GM18861 (cell line): ENCODE data around the gene MS4A10.

Experiments
- ATAC-seq: cut with Tn5 transposase; IDR thresholded peaks from one replicate; pipeline ENCODE4 v1.9.1; 2021; ENCODE audit not compliant: unreplicated experiment

MS4A10 gene

DNA sequence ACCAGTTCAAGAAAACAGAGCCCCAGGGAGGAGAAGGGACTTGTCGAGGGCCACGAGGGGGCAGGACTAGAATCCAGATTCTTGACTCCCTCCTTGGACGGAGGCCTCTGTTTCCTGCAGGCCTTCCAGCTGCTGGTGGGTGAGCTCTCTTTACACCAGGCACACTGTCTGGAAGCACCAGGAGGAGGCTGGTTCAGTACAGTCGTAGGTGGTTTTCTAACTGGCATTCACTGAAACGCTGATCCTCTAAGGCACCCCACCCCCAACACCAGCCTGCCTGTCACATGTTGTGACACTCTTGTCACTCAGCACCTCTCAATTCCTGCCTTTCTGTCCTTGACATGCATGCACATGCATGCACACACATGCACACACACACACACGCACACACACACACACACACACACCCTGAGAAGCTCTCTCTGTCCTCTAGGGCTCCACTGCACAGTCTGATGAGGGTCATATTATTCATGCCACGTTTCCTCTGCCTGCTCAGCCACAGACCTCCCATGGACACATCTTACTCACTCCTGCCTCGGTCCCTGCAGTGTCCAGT lies 751 bp downstream of the MS4A10 start:
- no peak for ATAC-seq

DNA sequence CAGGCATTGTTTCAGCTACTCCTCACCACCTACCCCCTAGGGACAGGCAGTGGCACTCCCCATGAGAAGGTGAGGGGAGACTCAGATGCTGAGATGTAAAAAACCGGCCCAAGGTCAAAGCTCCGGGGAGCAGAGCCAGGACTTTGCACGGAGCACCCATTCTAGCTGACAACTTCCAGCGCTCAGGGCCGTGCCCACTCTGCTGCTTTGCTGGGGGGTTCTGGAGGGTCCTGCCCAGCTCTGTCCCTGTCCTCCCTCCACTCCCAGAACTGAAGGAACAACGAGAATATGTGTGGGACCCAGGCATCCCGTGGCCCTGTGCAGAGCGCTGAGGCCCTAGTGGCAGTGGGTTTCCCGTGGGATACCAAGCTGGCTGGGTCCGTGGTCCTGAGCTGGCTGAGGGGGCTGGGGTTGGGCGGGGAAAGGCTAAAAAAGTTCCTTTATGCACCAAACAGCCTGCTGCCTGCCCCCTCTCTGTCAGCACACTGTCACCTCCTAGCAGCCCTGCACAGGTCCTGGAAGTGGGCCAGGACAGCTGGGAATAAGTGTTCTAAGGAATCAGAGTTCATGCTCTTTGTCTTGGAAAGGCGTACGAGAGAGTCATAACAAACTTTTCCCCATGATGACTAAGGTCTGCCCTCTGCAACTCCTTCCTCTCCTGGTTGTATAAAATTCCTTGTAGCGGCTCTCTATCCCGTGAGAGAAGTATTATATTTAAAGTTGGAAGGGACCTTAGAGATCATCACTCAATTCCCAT lies 1.9 kb downstream of the MS4A10 start:
- no peak for ATAC-seq

DNA sequence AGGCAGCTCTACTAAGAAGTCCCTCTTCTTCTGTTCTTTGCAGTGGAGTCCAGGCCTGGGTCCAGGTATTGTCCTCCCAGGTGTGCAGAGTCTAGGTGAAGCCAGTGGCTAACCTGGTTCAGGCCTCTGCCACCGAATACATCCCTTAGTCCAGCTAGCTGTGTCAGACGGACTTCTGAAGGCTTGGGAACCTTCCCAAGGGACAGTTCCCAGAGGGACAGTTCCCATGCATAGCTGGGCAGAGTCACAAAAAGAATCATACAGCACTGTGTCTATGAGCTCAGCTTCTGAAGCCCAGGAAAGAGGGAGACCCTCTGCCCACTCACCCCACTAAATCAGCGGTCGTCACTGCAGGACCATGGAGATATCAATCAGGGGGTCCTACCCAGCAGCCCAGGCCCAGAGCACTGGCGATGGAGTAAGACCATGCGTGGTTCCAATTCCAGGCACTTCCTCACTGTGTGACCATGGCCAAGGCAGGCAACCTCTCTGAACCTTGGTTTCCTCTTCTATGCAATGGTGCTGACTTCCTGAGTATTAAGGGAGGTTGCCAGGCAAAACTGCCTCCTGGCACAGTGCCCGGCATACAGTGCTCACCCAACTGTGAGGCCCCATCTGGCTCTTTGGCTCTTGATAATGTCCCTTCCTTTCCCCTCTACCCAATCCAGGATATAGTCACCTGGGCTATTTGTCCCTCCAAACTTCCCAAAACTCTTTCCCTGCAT lies 3.4 kb downstream of the MS4A10 start:
- no peak for ATAC-seq

DNA sequence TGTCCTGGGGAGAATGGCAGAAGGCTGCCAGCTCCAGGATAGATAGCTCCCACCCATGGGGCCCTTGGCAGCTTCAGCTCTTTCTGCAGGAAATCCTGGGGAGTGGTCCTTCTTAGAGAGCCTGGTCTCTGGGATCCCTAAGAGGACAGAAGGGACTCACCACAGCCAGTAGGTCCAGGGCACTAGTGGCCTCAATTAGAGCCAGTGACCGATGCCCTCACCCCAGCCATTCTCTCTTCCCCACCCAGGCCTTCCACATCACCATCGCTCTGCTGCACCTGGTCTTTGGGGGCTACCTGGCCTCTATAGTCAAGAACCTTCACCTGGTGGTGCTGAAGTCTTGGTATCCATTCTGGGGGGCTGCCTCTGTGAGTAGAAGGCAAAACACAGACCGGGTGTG lies 5.6 kb downstream of the MS4A10 start:
- ATAC-seq: no peak

DNA sequence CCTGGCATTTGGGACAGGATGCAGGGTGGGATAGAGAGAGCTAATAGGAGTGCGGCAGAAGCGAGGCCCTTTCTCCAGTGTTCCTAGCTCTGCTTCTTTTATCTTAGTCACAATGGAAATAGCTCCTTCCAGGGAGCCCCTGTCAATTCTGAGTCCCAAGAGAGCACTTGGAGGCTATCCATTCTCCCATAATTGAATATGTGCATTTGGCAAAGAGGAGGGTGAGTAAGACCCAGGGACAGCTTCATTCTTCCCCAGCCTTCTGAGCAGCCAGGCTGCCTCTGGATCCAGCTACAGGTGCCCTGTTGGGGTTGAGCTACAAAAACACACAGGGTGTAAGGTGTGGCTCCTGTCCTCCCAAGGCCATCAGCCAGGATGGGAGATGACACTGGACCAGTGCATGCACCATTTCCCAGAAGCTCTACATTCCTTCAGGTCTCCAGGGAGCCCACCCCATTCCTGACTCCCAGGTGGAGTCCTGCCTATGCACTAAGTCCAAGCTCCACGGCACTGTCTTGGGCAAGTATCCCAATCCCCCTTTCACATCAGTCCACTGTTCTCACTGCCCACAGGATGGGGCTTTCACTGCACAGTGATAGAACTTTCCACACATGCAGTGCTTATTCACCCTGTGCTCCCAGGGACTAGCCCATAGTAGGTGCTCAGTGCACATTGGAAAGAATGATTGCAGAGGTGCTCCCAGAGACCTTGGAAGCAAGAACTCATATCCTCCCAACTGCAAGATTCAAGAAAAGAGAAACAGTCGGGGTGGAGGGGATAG lies 6.2 kb downstream of the MS4A10 start:
- ATAC-seq: no peak

DNA sequence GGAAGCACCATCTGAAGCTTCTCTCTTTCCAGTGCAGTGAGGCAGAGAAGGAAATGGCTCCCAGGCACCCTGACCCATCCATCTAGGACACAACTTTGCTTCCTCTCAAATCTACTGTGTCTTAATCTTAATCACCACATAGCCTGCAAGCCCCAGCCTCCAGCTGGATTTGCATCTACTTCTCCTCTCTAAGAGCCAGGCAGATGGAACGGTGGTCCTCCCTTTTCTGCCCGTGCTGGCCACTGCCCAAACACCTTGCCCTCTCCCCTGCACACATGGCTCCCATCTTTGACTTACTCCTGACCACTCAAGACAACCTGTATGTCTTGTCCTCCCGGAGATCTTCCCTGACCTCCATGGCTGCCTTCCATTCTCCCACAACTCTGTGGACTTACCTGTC lies 7.4 kb downstream of the MS4A10 start:
- no peak for ATAC-seq

GRCh38 chr11:60795291-60795690 lies 10.2 kb downstream of the MS4A10 start:
- ATAC-seq: no peak

GRCh38 chr11:60797846-60798630 lies 12.9 kb downstream of the MS4A10 start:
- no peak for ATAC-seq

- no peak for ATAC-seq
Observed at GRCh38 chr11:60798631-60799030, 13.5 kb downstream of the MS4A10 start.

- ATAC-seq: no peak
Observed at GRCh38 chr11:60801194-60801593, 16.1 kb downstream of the MS4A10 start.

GRCh38 chr11:60803273-60803936 lies 18.3 kb downstream of the MS4A10 start:
- no peak for ATAC-seq

GRCh38 chr11:60809249-60809648 lies 24.1 kb downstream of the MS4A10 start:
- ATAC-seq: no peak

- ATAC-seq: no peak
Observed at GRCh38 chr11:60809691-60810090, 24.6 kb downstream of the MS4A10 start.

DNA sequence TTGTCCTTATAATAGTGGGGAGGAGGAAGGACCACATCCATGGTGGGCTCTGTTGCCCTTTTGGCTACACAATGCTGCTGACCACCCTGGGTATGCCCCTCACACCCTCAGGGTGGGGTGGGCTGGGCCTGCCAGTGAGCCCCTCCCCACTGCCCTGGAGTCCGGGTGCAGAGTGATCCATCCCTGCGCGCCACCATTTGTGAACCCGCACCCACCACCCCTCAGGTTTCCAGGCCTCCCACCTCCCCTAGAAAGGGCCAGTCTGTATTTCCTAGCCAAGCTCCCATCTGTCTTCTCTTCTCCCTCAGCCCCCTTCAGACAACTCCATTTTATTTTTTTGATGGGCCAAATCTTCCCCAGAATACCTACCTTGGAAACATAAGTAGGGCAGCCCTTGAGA lies 25.0 kb downstream of the MS4A10 start:
- ATAC-seq: no peak

DNA sequence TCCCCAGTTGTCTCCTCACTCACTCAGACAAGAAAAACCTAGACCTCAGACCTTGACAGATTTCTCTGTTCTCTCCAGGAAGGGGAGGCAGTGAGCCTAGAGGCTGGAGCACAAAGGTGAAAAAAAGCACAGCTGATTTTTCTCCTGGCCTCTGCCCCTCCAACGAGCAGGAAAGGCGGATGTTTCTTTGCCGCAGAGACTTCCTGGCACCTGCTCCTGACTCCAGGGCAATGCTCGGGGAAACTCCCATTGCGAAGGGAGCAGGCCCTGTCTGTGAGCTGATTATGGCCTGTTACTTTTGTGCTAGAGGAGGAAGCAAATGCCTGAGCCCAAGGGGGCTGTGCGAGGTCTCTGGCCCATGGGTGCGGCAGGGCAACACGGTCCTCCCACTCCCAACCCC lies 25.4 kb downstream of the MS4A10 start:
- ATAC-seq: no peak

- ATAC-seq: no peak
Observed at GRCh38 chr11:60813324-60813723, 28.2 kb downstream of the MS4A10 start.

GRCh38 chr11:60814112-60814511 lies 29.0 kb downstream of the MS4A10 start:
- ATAC-seq: no peak

DNA sequence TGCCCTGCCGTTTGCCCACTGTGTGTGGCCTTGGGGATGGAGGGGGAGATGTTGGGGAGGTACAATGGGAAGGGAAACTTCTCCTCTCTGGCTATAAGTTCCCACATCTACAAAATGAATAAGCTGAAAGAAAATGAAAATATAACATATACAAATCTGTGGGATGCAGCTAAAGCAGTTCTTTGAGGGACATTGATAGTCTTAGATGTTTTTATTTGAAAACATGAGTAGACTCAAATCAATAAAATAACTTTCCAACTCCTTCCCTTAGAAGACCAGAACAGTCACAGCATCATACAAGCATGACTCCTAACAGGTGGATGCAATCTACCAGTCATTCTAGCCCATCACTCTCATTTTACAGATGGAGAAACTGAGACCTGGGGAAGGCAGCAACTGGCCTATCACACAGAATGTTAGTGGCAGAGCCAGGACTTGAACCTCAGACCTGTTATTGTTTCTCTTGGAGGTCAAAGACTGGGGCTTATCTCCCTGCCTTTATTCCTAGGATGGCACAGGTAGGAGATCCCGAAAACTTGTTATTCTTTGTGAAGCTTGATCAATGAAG lies 31.5 kb downstream of the MS4A10 start:
- ATAC-seq: no peak

DNA sequence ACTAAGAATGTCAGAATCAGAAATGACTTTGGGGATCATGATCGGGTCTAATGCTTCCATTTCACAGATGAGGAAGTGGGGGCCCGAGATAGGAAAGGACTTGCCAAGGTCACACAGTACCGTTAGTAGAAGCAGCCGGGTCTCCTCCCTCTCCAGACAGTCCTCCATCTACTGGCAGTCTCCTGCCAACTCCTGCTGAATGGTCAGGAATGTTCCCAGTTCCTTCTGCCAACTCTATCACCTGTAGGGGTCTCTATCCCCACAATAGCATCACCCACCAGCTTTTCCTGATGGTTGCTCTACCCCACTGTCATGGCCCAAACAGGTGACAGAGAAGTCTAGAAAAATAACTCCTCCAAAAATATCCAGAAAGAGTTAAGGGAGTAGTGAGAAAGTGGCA lies 32.9 kb downstream of the MS4A10 start:
- ATAC-seq: no peak
